ENCODE results near the gene ANKRD29. TPM values are rescaled to one million over a fixed set of nuclear protein-coding genes. Genes with fewer than 3 reads are reported as not detected.

Gene ANKRD29
- total and polyA plus RNA-seq, 12 donors: 5.3 to 24.9 (median 9.7) TPM

DNA sequence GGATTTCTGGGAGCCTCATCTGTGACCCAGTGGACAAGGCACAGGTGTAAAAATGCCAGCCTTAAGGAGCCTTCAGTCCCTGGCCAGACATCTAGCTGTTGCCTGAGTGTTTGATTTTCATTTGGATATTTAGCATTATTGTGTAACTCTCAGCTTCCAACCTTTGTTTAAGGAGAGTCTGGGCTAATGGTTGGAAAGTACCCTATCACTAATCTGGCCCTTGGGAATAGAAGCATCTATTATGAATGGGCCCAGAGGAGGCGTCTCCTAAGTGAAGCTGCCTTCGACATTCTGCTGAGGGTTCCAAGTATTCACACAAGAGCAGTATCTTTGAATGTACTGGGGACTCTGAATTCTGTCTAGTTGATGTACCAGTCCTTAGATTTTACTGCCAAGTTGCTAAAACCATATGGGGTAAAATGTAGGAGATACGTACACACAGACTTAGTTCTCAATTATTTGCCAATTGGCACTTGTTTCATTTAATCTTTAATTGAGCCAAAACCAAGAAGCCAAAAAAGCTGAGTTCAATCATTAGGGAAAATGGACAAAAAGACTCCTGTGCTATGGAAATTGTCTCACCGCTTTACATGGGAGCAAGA, 7.2 kb upstream of the ANKRD29 start:
- Histone ChIP-seq H3K9me3 (replicated peaks in 1 of 3) (no peaks in the 10 kb centered on the region), H3K4me3 (no peak overlapping the region), H3K36me3 (replicated peaks in 1 of 2) (no peaks in the 10 kb centered on the region), H3K27me3 (no peaks in the 10 kb centered on the region), H3K4me1 (replicated peaks in 1 of 2) (no peaks in the 10 kb centered on the region), H3K27ac (no peak overlapping the region)
- intact Hi-C loops (cut with DNase I): no loop called here
- WGBS, 4 donors: 73 to 91% (median 87%) methylated on average over 4 of the region's 4 CpGs
- TF ChIP-seq POLR2A (IDR thresholded peaks at IDR 0.05): no peak
- TF ChIP-seq, protein P1, sequence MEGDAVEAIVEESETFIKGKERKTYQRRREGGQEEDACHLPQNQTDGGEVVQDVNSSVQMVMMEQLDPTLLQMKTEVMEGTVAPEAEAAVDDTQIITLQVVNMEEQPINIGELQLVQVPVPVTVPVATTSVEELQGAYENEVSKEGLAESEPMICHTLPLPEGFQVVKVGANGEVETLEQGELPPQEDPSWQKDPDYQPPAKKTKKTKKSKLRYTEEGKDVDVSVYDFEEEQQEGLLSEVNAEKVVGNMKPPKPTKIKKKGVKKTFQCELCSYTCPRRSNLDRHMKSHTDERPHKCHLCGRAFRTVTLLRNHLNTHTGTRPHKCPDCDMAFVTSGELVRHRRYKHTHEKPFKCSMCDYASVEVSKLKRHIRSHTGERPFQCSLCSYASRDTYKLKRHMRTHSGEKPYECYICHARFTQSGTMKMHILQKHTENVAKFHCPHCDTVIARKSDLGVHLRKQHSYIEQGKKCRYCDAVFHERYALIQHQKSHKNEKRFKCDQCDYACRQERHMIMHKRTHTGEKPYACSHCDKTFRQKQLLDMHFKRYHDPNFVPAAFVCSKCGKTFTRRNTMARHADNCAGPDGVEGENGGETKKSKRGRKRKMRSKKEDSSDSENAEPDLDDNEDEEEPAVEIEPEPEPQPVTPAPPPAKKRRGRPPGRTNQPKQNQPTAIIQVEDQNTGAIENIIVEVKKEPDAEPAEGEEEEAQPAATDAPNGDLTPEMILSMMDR (IDR thresholded peaks at IDR 0.05): no peak
- no peak for DNase-seq

DNA sequence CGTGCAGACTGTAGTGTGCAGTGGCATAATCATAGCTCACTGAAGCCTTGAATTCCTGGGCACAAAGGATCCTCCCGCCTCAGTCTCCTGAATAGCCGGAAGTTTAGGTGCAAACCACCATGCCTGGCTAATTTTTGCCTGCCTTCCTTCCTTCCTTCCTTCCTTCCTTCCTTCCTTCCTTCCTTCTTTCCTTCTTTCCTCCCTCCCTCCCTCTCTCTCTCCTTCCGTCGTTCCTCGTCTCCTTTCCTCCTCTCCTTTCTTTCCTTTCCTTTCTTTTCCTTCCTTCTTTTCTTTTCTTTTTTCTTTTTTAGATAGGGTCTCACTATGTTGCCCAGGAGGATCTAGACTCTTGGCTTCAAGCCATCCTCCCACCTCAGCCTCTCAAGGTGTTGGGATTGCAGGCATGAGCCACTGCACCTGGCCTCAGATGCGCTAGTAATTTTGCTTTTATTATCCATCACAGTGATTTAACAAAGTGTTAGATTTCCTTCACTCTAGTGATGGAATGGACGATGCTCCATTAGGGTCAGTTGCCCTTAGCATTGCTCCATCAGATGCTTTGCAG, 6.6 kb upstream of the ANKRD29 start:
- TF ChIP-seq, protein P1 (IDR thresholded peaks at IDR 0.05): no peak
- no peak for TF ChIP-seq POLR2A (IDR thresholded peaks at IDR 0.05)
- no peak for DNase-seq
- 81 to 89% (median 85%) methylated on average over 8 of the region's 8 CpGs for WGBS, 4 donors
- Histone ChIP-seq H3K27ac (no peak overlapping the region), H3K36me3 (replicated peaks in 1 of 2) (no peaks in the 10 kb centered on the region), H3K4me3 (no peak overlapping the region), H3K4me1 (replicated peaks in 1 of 2) (no peaks in the 10 kb centered on the region), H3K9me3 (replicated peaks in 1 of 3) (no peaks in the 10 kb centered on the region), H3K27me3 (no peaks in the 10 kb centered on the region)
- intact Hi-C loops (cut with DNase I): no loop called here

DNA sequence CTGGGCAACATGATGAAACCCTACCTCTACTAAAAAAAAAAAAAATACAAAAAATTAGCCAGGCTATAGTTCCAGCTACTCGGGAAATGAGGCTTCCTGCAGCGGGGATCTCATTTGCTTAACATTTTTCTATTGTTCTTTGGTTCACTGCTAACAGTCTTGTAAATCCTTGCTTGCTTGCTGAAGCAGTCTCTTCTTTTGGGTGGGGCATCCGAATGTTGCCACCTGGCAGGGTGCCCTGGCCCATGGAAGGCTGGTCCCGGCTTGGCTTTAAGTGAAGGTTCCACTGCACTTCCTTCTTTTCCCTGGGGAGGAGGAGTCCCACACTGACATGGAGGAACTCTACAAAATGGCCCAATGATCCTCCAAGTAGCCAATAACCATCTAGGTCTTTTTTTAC, 6.0 kb upstream of the ANKRD29 start:
- TF ChIP-seq, protein P1 (IDR thresholded peaks at IDR 0.05): no peak
- TF ChIP-seq POLR2A (IDR thresholded peaks at IDR 0.05): no peak
- intact Hi-C loops (cut with DNase I): no loop called here
- WGBS, 4 donors: 35 to 54% (median 51%) methylated on average over 4 of the region's 4 CpGs
- H3K27me3 ChIP-seq: no peaks in the 10 kb centered on the region
- no peak for DNase-seq
- H3K4me1 ChIP-seq (replicated peaks in 1 of 2): no peaks in the 10 kb centered on the region
- no peaks in the 10 kb centered on the region for H3K9me3 ChIP-seq (replicated peaks in 1 of 3)
- no peak overlapping the region for H3K4me3 ChIP-seq
- H3K27ac ChIP-seq: no peak overlapping the region
- no peaks in the 10 kb centered on the region for H3K36me3 ChIP-seq (replicated peaks in 1 of 2)

DNA sequence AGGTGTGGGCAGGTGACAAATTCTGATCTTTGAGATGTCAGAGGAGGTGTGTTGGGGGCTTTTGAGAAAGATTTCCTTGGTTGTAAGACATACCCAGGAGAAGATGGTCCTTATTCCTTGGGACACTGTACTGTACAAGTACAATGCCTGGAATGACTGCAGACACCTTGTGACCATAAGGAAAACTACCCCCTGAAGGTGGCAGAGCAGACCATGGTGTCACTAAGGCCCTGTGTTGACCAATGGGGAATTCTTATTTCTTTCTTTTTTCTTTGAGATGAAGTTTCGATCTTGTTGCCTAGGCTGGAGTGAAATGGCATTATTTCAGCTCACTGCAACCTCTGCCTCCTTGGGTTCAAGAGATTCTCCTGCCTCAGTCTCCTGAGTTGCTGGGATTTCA, 4.4 kb upstream of the ANKRD29 start:
- intact Hi-C loops (cut with DNase I): no loop called here
- WGBS, 4 donors: 74 to 100% (median 78%) methylated on average over 1 of the region's 1 CpG
- TF ChIP-seq POLR2A (IDR thresholded peaks at IDR 0.05): no peak
- Histone ChIP-seq H3K27me3 (no peaks in the 10 kb centered on the region), H3K9me3 (replicated peaks in 1 of 3) (no peaks in the 10 kb centered on the region), H3K27ac (no peak overlapping the region), H3K36me3 (replicated peaks in 1 of 2) (no peaks in the 10 kb centered on the region), H3K4me1 (replicated peaks in 1 of 2) (peaks cover 4 to 8% of the 10 kb centered on the region in 2 donors), H3K4me3 (no peak overlapping the region)
- DNase-seq: no peak

DNA sequence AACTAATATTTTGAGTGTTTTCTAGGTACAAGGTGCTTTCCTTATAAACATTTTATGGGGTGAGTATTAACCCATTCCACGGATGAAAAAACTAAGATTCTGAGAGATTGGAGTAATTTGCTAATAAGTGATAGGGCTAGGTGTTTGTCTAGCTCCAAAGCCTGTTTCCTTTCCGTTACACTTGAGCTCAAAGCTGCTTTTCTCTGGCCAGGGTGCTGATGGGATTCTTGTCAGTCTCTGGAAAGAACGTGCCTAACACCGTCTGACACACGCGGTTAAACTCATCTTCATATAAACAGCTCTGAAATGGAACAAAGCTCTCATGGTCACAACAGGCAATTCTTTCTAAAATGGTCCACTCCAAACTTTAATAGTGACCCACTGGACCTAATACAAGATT, 2.0 kb upstream of the ANKRD29 start:
- Histone ChIP-seq H3K36me3 (replicated peaks in 1 of 2) (no peaks in the 10 kb centered on the region), H3K4me3 (no peak overlapping the region), H3K27ac (no peak overlapping the region), H3K27me3 (peaks cover 12% of the 10 kb centered on the region), H3K4me1 (replicated peaks in 1 of 2) (peaks cover 8 to 9% of the 10 kb centered on the region in 2 donors), H3K9me3 (replicated peaks in 1 of 3) (no peaks in the 10 kb centered on the region)
- TF ChIP-seq POLR2A (IDR thresholded peaks at IDR 0.05): no peak
- TF ChIP-seq, protein P1 (IDR thresholded peaks at IDR 0.05): no peak
- 62 to 78% (median 71%) methylated on average over 6 of the region's 6 CpGs for WGBS, 4 donors
- no peak for DNase-seq
- intact Hi-C loops (cut with DNase I): no loop called here

All from adrenal gland (tissue), 12 donors.